Measurements from ENCODE around the gene PABPN1L.
A peak's percentile ranks its signal among the peaks of the same experiment; 100 is the strongest.

PABPN1L gene

DNA sequence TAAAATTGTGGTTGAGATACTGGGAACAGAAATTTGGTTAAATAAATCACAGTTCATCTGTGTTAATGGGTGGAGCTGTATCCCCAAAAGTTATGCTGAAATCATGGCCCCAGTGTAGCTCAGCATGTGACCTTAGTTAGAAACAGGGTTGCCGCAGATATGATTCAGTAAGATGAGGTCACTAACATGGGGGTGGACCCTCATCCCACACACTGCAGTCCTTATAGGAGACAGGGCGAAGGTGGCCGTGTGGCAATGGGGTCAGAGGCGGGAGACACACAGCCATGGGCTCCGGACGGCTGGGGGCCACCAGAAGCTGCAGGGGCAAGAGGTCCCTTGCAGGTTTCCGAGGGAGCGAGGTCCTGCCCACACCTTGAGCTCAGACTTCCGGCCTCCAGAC lies 20.4 kb downstream of the PABPN1L start:
- no peak for DNase-seq

DNA sequence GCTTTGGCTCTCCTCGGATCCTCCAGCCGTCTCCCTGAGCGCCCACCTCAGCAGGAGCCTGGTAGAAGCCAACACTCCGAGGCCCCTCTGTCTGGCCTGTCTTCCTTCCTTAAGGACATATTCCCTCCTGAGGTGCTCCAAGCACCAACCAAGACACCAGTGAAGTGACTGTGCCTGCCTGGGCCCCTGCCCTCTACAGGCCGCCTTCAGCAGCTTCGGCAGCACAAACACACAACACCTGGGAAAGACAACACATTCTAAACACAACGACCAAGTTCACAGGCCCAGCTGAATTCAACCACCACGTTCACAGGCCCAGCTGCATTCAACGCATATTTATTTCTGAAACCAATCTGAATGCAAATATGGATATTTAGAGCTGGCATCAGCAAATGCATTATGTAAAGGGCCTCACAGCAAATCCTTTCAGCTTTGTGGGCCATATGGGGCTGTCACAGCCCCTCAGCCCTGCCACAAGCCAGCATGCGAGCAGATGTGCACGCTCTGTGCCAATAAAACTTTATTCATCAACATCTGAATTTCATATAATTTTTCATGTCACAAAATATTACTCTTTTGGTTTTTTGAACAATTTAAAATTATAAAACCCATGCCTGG lies 21.9 kb downstream of the PABPN1L start:
- DNase-seq: no peak

DNA sequence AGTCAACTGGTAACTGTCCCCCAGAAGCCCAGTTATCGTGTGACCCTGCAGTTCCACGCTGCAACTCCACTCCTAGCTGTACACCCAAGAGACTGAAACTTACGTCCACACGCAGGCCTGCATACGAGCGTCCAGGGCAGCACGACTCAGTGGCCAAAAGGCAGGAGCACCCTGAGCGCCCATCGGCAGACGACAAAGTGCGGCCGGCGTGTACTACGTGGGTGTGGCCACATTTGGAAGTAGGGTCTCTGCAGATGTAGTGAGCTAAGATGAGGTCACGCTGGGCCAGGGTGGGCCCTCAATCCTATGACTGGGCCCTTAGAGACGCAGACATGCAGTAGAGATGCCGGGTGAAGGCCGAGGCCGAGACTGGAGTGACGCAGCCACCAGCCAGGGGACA lies 23.2 kb downstream of the PABPN1L start:
- no peak for DNase-seq

DNA sequence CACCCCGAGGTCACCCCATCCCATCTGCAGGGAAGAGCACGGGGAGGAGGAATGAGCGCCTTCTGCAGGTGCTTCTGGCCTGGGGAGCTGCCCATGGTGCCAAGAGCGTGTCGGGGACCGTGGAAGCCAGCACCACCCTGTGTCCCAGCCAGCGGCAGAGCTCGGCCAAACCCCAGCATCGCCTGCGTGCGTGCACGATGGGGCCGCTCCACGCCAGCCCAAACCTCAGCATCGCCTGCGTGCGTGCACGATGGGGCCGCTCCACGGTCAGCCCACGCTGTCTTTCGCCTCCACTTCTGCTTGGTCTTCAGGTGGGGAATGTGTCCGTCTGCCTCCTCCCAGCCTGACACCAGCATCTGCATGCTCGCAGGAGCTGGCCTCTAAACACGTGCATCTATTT lies 23.7 kb downstream of the PABPN1L start:
- DNase-seq: no peak

DNA sequence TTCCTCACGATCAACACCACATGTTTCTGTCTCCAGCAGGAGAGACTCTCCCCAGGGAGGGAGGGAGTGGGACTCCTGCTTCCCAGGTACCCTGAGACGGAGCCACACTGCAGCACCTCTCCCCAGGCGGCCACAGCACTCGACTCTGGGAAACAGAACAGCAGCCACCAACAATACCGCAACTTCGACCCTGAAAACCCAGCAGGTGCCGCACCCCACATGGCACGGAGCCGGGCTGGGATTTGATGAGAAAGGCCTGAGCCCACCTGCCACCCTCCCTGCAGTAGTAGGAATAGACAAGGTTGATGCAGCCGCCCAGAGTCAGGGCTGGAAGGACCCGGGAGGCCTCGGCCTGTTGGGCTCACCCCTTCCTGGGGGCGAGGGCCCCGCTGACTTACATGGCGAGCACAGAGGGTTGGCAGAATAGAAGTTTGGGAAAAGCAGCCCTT lies 24.1 kb downstream of the PABPN1L start:
- DNase-seq: no peak

DNA sequence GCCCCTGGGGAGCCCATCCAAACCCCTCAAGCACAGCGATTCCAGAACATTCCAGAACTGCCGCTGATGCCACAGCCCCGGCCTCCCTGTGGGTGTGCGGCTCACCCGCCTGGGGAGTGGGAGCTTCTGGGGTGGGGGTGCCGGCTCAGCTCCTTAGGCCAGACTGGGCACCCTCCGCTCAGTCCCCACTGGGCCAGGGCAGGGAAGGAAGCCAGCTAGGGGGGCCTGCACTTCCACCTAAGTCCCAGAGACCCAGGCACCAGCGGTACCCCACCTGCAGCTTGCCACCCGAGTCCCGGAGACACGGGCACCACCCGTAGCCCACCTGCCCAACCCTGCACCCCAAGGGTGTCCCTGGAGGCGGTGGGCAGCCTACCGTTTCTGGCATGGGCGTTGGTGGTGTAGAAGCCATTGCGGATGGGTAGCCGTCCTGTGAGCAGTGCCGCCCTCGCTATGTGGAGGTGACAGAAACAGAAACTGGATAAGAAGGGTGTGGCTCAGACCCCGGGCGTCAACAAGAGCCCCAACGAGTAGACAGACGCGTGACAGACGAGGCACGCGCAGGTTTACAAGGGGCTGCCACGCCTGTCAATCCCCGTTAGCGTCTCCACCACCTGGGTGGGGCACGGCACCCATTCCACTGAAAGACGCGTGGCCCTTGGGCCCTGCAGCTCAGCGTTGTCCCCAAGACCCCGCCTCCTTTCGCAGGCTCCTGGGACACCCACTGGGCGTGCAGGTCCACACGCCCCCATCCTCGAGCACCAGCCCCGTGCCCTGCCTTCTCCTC lies 24.7 kb downstream of the PABPN1L start:
- DNase-seq: no peak

DNA sequence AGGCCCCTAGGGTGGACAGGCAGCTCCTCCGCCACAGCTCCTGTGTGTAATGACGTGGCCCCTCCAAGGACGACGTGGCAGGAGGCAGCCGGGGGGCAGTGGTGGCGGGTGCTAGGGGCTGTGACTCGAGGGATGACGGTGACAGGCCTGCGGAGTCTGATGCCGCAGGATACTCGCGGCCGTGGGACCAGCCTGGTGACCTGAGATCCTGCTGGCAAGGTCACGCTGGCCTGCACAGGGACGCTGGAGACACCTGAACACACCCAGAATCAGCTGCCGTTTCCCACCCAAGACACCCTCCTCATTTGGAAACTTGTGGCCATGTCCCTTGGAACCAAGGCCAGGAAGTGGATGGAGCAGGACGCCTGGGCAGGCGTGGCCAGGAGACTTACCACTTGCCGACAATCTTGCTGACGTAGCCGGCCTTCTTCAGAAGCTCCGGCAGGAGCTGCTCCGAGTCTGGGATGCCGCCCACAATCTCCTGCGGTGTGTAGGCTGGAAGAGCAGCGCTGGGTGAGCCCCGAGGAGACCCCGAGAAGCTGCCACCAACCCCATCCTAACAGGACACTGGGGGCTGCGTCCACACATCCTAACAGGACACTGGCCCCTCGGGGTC lies 25.8 kb downstream of the PABPN1L start:
- no peak for DNase-seq

DNA sequence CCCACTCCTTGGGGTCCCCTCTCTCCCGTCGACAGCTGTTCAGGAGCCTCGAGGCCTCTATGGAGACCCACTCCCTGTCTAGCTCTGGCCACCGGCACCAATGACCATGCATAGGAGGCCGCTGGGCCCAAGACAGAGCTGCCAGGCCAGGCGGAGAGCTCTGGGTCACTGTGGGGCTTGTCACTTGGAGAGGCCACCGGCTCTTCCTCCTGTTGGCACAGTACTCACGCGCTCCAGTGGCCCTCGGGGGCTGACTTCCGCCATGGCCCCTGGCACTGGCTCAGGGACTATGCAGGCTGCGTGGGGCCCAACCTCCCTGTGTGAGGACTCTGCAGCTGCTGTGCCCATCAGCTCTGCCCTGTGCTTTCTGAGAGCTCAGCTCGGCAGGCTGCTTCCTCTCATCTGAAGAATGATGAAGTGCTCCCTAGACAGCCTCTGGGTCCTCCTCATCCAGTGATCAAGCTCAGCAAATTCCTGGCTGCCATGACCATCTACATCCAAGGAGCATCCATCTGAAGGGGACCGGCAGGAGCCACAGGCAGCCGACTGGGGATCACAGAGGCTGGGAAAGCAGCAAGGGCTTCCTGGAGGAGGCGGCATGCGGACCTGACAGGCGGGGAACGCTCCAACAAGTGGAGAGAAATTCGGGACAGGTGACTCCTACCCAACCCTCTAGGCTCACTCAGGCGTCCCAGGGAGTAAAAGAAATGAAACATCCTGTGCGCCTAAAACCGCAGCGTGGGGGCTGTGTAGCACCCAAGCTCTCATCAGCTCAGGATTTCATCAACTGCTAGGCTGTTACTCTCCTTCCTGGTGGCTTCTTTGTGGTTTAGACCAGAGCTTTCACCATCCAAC lies 26.5 kb downstream of the PABPN1L start:
- DNase-seq: peak; percentile 95

DNA sequence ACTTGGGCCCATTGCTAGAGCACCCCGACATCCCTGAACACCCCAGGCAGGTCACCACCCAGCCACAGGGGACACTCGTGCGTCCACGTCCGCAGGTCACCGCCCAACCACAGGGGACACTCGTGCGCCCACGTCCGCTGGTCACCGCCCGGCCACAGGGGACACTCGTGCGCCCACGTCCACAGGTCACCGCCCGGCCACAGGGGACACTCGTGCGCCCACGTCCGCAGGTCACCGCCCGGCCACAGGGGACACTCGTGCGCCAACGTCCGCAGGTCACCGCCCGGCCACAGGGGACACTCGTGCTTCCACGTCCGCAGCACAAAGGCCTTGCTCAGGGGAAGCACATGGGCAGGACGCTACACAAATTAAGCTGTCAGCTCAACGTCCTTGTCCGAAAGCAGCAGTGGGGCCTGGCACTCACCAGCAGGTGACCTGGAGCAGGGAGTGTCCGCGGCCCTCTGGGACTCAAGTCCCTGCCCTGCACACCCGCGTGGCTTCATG lies 27.4 kb downstream of the PABPN1L start:
- DNase-seq: no peak

DNA sequence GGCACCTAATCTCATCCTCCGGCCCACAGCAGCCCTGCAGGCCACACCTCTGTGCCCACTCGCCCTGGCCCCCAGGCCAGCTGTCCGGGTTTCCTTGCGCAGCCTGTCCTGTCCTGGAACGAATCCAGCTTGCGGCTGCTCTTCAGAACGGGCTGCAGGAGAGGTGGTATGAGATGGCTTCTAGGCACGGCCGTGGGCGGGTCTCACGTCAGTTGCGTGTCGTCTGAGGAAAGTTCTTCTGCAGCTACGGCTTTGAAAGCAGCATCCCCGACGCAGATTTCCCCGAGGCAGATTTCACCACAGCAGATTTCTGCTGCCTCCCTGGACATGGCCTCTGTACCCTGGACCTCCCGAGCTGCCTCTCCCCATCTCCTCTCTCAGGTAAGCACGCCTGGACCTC lies 27.9 kb downstream of the PABPN1L start:
- DNase-seq: no peak

DNA sequence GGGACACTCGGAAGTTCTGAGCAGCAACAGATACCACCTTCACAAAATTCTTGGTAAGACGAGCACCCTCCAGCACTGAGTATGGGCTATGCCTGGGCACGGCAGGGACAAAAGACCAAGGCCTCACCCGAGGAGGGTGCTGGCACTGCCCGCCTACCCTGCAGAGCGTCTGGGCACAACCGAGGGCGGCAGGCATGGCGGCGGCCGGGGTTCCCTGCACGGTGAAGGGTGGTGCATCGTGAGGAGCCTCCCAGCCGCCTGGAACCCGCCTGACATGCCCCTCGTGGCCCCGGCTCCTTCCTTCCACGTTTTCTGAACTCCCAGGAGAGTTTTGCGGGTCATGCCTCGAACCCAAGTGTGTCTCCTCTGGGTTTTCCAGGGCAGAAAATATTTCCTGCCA lies 28.7 kb downstream of the PABPN1L start:
- no peak for DNase-seq

DNA sequence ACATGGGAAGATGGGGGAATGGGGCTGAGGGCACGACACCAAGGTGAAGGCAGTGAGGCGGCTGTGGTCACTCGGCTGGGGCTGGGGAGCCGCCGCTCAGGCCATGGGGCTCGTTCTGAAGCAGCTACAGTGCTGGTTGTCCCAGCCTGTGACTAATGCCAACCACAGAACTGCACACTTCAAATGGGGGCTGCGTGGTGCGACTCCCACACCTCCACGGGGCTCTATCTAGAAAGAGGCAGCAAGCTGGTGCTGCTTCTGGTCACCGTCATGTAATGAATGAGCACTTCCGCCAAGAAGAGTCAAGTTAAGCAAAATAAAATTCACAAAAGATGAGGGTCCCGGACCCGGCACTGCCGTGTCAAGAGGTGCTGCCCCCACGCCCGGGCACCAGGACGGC lies 29.7 kb downstream of the PABPN1L start:
- DNase-seq: no peak

DNA sequence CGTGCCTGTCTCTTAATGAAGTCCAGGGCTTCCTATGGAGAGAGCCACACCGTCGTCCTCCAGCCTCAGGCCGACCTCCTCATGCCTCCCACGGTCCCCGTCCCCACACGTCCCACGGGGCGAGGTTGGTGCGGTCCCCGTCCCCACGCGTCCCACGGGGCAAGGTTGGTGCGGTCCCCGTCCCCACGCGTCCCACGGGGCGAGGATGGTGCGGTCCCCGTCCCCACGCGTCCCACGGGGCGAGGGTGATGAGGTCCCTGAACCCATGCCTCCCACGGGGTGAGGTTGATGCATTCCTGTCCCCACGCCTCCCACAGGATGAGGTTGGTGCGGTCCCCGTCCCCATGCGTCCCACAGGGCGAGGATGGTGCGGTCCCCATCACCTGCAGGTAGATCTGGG lies 30.6 kb downstream of the PABPN1L start:
- DNase-seq: no peak

DNA sequence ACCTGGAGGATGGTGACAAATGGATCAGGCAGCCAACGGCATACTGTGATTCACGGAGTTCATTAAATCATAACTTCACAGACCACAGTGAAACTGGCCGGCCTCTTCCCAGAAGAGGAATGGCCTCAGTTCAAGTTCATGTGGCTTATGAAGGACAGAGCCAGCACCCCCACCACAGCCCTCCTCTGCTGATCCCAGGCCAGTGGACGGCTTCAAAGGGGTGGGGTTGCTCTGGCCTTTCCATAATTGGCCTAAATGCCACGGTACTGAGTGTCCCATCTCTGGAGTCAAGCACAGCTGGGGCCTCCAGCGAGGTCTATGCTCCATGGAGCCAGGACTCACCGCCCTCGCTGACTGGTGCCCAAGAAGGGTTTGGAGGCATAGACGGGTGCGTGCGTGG lies 31.1 kb downstream of the PABPN1L start:
- no peak for DNase-seq

DNA sequence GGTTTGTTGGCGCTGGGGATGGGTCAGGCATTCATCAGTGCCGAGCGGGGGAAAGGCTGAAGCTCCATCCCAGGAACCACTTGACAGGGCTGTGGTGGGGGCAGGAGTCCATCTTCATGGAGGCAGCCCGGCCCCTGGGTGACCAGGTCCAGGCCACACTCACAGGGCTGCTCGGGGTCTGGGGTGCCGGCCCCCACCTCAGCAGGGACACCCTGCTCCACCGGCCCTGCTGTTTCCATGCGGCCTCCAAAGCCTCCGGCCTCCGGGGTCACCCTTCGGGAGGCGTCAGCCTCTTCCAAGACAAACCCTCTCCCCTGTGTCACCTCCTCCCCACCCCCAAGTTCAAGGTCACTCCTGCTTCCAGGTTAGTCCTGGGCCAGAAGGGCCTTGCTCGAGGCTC lies 31.8 kb downstream of the PABPN1L start:
- DNase-seq: no peak

DNA sequence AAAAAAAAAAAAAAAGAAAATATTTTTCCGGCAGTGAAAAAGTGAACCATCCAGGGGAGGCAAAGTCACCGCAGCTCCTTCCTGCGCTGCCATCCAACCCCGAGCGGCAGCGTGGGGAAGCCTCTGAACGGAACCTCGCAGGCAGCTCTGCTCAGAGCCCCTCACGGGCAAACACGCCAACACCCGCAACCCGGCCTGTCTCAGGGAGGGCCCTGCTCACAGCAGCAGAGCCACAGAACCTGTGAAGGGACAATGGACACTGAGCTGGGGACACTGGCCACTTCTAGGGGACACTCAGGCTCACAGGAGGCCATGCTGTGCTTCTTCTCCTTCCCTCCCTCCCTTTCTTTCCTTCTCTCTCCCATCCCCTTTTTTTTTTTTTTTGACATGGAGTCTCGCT lies 33.4 kb downstream of the PABPN1L start:
- DNase-seq: no peak

DNA sequence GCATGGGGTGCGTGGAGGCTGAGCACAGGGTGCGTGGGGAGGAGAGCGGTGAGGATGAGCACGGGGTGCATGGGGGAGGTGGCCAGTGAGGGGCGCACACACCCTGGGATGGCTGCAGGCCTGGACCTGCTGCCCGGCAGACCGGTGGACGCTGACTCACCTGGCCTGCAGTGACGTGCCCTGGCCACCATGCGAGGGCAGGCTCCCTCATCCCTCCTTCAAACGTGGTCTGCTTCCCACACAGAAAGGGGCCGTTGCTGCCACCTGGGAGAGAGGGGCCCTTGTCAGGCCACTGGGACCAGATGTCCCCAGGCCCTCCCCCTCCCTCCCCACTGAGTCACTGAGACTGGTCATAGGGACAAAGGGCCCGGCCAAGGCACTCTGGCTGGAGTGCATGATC lies 34.6 kb downstream of the PABPN1L start:
- no peak for DNase-seq

DNA sequence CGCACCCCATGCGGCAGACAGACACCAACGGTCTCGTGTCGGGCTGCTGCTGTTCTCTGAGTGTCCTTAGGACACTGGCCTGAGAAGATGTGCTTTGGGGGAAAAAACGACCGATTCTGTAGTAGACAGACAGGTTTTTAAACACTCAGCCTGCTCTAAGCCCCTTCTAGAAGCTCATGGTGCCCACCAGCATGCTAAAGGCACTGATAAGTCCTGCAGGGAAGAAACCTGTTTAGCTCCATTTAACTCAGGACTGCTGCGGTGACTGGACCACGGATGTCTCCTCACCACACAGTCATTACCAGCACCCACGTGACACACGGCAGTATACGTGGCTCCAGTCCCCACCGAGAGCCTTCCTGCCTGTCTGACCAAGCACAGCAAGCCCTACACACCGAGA lies 35.7 kb downstream of the PABPN1L start:
- DNase-seq: no peak

DNA sequence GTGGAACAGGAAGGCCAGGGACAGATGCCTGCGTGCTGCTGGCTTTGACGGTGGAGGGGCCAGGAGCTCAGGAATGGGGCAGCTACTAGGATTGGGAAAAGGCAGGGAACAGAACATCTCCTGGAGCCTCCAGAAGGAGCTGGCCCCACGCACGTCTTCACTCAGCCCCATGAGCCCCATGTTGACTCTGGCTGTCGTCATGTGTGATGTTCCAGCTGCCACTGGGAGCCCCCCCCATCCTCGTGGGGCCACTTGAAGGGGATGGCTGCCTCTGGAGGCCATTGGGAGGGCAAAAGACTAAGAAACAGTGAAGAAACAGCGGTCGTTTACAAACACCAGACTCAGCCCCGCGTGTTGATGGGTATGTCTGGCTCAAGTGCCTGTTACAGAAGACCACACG lies 36.2 kb downstream of the PABPN1L start:
- no peak for DNase-seq

DNA sequence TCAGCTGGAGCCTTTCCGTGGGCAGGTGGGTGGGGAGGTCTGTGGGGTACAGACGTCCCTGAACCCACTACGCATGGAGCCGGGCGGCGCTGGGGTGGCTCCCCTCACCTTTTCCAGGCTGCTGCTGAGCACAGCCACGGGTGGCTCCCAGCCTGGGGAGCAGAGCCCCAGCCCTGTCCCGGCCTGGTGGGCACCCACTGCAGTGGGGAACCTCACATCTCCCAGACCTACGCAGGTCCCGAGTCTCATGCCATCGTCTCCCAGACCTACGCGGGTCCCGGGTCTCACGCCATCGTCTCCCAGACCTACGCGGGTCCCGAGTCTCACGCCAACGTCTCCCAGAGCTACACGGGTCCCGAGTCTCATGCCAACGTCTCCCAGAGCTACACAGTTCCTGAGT lies 37.7 kb downstream of the PABPN1L start:
- no peak for DNase-seq

DNA sequence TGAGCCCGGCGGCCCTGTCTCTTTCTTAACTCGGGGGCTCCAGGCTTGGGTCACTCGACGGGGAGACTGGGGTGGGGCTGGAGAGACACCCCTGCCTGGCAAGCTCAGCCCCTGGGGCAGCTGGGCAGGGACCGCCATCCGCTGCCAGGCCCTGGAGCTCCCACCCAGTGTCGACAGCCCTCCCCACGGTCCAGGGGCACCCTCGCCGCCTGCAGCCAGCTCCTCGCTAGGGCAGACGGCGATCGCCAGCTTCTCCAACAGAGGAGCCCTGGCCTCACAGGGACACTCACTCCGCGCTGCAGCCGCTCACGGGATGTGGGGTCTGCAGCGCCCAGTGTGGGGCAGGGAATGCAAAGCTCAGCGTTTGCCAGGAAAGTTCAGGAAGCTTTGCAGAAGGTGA lies 38.7 kb downstream of the PABPN1L start:
- no peak for DNase-seq

DNA sequence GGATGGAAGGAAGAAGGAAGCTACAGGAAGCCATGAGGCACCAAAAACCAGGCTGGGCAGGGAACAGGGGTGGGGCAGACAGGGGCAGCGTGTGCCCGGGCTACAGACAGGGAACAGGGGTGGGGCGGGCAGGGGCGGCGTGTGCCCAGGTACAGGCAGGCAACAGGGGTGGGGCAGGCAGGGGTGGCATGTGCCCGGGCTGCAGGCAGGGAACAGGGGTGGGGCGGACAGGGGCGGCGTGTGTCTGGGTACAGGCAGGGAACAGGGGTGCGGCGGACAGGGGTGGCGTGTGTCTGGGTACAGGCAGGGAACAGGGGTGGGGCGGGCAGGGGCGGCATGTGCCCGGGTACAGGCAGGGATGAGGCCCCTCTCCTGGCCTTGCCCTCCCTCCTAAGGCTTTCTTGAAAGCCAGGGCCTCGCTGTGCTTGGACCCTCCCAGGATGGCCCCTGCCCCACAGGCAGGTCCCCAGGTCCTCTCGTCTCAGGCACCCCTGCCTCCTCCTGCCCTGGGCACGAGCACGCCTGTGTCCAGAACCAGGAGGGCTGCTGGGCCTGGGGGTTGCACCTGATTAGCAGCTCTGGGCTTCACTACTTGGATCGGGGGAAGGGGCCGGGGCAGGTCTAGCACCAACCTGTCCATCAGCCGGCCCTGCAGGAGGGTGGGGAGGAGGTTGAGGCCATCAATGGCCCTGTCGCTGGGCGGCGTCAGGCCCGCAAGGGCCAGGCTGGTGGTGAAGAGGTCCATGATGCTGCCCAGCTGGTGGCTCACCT lies 40.2 kb downstream of the PABPN1L start:
- no peak for DNase-seq
